Skeletal muscle satellite cell (primary cell): ENCODE results near the gene MAML2. TPM values are rescaled to one million over a fixed set of nuclear protein-coding genes. Genes with fewer than 3 reads are reported as not detected.

Experiments
- H3K27me3 ChIP-seq: 2 replicates; pipeline ENCODE4 v1.7.0; 2013; ENCODE audit warnings: low read length; ENCODE audit not compliant: control insufficient read depth, insufficient read depth
- H3K36me3 ChIP-seq: 2 replicates; pipeline ENCODE4 v1.7.0; 2013; ENCODE audit warnings: mild to moderate bottlenecking, control low read depth, low read length; ENCODE audit not compliant: insufficient read depth
- H3K4me1 ChIP-seq: 2 replicates; pipeline ENCODE4 v1.7.0; 2013; ENCODE audit warnings: low read length; ENCODE audit not compliant: control insufficient read depth, insufficient read depth
- H3K4me2 ChIP-seq: 2 replicates; pipeline ENCODE4 v1.7.0; 2013; ENCODE audit warnings: mild to moderate bottlenecking, low read length
- H3K4me3 ChIP-seq: 2 replicates; pipeline ENCODE4 v1.7.0; 2013; ENCODE audit warnings: low read length
- H3K9ac ChIP-seq: 2 replicates; pipeline ENCODE4 v1.7.0; 2013; ENCODE audit warnings: mild to moderate bottlenecking, low read depth, low read length, moderate library complexity
- H3K9me3 ChIP-seq: replicated peaks from 2 replicates; pipeline ENCODE4 v1.7.0; 2013; ENCODE audit warnings: mild to moderate bottlenecking, control low read depth, low read length
- small RNA-seq: library from RNA; depleted of rRNA; stranded (forward); fragments of <200 nt; gene quantifications from one replicate; pipeline ENCODE3, GENCODE V24; 2012

Gene MAML2

DNA sequence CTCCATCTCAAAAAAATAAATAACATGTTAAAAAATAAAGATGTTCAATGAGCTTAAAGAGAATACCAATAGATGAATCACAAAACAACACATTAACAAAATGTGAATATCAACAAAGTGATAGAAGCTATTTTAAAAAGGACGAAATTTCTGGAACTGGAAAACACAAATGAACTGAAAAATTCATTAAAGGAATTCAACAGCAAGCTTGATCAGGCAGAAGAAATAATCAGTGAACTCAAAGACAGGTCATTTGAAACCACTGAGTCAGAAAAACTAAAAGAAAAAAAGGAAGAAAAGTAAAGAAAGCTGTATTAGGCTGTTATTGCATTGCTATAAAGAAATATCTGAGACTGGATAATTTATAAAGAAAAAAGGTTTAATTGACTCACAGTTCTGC is 412.0 kb downstream of the MAML2 start:
- Histone ChIP-seq H3K4me3 (no peak overlapping the region), H3K9me3 (no peaks in the 10 kb centered on the region), H3K9ac (no peak overlapping the region), H3K27me3 (no peaks in the 10 kb centered on the region), H3K4me1 (no peaks in the 10 kb centered on the region), H3K36me3 (no peaks in the 10 kb centered on the region), H3K4me2 (no peak overlapping the region)

DNA sequence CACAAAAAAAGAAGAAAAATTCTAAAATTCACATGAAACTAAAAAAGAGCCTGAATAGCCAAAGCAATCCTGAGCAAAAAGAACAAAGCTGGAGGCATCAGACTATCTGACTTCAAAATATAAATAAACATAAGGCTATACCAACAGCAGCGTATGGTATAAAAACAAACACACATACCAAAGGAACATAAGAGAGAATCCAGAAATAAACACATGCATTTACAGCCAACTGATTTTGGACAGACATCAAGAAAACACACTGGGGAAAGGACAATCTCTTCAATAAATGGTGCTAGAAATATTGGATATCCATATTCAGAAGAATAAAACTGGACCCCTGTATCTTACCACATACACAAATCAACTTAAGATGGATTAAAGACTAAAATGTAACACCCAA is 416.3 kb downstream of the MAML2 start:
- Histone ChIP-seq H3K27me3 (no peaks in the 10 kb centered on the region), H3K4me1 (peaks cover 18% of the 10 kb centered on the region), H3K4me3 (no peak overlapping the region), H3K9ac (no peak overlapping the region), H3K9me3 (no peaks in the 10 kb centered on the region), H3K4me2 (no peak overlapping the region), H3K36me3 (no peaks in the 10 kb centered on the region)

Small RNA genes lying within 50 kb of the gene (small RNA-seq; reads per million reads assigned to genes)
- not detected for gene MIR1260B
